Stimulated activated CD4-positive, alpha-beta T cell treated with anti-CD3 and anti-CD28 coated beads, Interleukin-4, amount 100 ng/mL, for 4 hours (primary cell): Measurements from ENCODE around the gene ECI2.

ENCODE experiments used
- DNase-seq, 2 experiments: peaks; one replicate each; pipeline ENCODE4 v3.0.0-alpha.2; 2020

Gene ECI2, protein sequence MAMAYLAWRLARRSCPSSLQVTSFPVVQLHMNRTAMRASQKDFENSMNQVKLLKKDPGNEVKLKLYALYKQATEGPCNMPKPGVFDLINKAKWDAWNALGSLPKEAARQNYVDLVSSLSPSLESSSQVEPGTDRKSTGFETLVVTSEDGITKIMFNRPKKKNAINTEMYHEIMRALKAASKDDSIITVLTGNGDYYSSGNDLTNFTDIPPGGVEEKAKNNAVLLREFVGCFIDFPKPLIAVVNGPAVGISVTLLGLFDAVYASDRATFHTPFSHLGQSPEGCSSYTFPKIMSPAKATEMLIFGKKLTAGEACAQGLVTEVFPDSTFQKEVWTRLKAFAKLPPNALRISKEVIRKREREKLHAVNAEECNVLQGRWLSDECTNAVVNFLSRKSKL

DNA sequence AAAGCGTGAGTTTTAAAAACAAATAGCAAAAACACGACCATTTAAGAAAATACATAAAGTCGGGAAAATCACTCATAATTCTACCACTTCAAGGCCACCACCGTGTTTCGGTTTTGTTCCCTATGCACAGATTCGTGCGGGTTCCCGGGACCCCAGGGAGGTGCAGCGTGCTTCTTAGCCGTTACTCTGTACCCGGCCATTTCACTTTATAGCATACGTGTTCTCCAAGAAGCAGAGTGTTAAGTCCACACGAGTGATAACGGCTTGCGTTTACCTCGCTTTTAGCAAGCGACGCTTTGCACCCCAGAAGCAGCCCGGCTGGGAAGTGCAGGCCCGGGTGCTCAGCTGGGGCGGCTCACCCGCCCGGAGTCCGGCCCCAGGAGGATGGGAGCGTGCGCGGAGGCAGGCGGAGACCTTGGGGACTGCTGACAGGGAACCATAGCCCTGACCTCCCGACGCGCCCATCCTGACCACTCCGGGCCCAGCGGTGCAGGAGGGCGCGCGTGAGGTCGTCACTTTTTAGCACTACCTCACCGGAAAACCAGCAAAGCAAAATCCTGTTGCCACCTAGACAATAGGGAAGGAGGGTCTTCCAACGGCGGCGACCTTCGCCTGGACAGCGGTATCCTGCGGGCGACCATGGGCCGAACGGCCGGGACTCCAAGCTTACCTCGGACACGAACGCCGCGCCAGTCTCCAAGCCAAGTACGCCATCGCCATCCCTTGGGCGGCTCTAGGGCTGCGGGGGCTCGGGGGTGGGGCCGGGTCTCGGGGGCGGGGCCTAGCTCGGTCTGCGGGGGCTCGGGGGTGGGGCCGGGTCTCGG is at the start of gene ECI2:
ECI2 (minus strand) TSS at position 735 of the 824 bp plus-strand sequence; CDS start at position 720, 15 bp downstream.
- peak; percentile 32 to 38 for DNase-seq

DNA sequence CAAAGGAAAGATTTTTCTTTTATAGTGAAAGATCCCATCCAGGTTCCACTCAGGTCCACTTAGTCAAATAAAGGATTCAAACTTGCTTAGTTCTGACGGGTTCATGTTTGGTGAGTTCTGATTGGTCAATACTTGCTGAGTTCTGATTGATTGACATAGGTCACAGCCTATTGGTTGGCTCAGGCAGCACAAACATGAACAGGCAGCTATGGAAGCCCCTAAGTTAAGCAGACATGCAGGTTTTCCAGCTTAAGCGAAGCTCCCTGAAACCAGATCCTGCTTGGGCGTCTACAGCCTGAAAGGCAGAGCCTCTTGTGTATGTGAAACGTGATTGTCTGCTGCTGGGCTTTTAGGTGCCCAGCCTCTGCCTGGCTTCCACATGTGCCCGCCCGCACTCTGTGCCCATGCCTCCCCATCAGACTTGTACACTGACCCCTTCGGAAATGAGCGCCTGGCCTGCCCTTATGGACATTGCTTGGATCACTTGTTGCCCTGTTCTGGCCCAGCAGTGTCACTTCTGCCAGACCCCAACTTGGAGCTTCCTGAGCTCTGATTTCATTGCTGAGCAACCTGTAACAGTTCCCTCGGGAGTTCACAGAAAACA is 45.4 kb upstream of the ECI2 start:
- DNase-seq: no peak

DNA sequence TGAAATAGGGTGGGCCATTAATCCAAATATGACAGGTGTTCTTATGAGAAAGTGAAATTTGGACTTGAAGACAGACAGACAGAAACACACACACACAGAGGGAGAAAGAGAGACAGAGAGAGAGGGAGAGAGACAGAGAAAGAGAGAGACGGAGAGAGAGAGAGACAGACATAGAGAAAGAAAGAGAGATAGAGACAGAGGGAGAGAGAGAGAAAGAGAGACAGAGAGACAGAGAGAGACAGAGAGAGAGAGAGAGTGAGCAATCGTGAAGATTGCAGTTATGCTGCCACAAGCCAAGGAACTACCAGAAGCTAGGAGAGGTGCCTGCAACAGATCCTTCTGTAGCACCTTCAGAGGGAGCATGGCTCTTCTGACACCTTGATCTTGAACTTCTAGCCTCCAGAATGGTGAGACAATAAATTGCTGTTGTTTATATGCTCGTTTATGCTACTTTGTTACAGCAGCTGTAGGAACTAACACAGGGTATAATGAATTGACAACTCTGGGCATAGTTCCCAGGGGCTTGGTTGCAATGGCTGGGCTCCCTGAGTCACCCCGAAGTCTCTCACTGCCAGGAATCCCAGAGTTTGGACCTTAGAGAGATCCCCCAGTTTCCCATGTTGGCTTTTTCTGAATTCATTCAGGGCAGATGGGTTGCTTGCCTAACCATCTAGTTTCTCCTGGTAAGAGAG is 44.7 kb upstream of the ECI2 start:
- no peak for DNase-seq

DNA sequence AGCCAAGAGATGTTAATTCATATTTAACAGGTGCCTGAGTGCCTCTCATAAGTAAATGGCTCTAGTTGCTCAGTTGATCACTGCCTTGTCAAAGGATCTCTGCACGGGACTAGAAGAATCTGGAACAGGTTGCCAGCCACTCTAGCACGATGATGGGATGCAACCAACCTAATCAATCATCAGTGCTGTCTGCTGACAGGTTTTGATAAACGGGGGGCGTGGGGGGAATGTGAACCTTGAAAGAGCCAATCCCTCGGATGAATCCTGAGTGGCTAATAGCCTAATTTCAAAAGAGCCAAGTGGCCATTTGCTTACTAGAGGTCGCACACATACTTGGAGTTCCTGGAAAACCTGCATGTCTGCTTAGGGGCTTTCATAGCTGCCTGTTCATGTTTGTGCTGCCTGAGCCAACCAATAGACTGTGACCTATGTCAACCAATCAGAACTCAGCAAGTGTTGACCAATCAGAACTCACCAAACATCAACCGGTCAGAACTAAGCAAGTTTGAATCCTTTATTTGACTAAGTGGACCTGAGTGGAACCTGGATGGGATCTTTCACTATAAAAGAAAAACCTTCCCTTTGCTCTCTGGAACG is 43.5 kb upstream of the ECI2 start:
- DNase-seq: no peak

DNA sequence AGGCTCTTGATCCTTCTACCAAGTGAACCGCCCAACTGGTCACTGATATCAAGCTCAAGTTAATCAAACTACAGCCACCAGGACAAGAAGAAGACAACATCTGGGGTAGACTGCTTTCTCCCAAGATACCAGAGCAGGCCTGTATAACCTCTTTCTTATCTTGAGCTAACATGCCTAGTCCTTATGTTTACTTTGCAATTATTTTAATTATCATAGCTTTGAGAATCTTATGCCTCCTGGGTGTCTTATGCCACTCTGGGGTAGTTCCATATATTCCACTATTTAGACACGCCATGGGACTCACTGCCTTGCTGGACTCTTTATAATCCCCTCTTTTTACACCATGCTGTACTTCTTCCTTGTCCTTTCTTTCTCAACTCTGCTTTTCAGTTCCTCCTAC is 41.5 kb upstream of the ECI2 start:
- DNase-seq: no peak

DNA sequence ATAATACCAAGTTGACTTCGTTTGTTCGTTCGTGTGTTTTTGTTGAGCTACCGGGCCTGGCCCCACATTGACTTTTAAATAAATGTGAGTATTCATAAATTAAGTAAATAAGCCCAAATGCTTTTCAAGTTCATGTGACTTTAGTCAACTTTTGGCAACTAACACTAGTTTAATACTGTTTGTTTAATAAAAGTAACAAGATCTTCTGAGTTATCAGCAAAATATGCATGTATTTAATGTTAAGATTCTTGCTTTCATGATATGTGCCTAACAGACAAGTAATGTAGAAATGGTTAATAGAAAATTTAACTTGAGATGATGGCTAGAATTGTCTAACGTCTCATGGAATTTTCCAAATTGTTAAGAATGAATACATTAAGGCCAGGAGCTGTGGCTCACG is 38.7 kb upstream of the ECI2 start:
- no peak for DNase-seq

DNA sequence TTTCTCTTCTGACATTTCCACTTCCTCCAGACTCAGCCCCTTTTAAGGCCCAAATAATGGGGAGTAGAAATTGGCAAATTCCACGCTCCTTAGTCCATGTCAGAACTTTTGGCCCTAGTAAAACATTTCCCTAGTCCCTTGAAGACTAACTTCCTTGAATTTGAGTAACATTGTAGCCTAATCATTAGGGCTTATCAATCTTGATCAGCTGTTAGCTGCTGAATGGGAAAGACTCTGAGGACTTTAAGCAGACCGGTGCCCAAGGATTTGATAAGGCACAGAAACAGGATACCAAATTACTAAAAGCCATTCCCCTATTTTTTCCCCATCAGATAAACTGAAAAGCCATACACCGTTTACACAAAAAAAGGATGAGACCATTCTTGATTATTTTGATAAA is 37.0 kb upstream of the ECI2 start:
- no peak for DNase-seq

DNA sequence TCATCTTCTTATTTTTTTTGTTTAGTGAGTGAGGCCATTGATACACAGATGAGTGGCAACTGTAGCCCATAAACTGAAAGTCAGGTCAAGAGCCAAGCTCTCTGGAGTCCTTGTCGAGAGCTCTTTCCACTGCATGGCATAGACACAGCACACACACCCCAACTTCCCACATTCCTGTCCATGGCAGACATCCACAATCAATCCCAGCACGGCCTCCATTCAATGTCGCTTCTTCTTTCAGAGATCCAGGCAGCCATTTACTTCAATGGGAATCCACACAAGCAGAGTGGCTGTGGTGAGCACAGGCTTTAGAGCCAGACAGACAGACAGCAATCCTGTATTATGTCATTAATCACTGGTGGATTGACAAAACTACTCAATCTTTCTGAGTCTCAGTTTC is 34.9 kb upstream of the ECI2 start:
- no peak for DNase-seq

DNA sequence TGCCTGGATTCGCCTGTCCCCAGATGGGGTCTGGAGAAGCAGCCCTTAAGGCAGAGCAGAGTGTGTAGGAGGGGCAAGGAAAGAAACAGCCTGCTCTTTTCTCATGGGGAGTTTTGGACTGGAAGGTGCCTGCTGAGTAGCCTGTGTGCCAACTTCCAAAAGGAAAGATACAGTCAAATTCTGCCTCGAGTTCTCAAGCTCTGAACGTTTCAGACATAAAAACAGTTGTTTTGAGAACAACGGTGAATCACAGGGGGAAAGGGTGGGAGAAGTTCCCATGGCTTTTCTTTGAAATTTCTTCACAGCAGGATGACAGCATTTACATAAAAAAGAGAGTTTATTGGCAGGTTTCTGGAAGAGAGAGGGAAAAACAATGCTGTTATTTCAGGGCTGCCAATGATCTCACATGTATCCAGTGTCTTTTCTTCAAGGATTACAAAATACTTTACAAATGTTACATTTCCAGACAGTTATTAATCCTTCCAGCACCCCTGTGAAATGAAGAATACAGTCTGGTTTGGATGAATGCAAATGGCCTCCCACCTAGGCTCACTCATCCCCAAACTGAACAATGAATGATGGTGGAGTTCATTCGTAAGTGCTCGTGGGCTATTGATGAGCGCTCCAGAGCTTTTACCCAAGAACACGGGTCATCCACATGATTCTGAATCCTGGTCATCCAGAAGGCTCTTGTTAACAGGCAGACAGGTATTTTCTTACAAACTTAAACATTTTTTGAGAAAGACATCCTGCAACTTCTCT is 33.8 kb upstream of the ECI2 start:
- DNase-seq: no peak

DNA sequence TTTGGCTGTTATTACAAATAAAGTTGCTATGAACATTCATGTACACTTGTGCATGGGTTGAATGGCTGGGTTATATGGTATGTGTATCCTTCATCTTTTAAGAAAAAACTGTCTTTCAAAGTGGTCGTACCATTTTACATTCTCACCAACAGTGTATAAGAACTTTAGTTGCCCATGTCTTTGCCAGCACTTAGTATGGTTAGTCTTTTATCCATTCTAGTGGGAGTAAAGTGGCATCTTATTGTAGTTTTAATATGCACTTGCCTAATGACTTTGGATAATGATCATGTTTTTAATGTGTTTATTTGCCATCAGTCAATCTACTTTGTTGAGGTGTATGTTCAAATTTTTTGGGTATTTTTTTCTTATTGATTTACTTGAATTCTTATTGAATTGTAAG is 32.5 kb upstream of the ECI2 start:
- DNase-seq: no peak

DNA sequence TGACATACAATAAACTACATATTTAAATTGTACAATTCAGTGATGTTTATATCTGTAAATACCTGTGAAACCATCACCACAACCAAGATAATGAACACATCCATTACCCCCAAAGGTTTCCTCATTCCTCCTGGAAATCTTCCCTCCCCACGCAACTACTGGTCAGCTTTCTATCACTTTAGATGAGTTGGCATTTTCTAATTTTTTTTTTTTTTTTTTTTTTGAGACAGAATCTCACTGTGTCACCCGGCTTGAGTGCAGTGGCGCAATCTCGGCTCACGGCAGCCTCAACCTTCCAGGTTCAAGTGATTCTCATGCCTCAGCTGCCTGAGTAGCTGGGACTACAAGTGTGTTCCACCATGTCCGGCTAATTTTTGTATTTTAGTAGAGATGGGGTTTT is 31.7 kb upstream of the ECI2 start:
- DNase-seq: no peak

DNA sequence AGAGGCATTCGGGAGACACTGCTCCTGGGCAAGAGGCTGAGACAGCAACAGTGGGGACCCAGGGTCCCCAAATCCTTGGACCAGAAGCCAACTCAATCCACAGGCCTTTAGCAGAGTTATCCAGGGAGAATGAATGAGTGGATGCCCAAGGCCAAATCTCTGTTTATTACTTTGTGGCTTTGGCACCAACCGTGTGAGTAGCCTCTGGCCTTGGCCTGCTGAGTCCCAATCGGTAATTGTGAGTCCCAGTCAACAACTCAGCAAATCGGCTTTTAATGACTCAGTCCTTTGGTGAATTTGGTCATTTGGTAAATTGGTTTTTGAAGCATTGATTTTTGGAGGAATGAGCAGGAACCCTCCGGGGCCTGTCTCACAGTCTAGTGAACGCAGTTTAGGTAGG is 29.1 kb upstream of the ECI2 start:
- no peak for DNase-seq

DNA sequence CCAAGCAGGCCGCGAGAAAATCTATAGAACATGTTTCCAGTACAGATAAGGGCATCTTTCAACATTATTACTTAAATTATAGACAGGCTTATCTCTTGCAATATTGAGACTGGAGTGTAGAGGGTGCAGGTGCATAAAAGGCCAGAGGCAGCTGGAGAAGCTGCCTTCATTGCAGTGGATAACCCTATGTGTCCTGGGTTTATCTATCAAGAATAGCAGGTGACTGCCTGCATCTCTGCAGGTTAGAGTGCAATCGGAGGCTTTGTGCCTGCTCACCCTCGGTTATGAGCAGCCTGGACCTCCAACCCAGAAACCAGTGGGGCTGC is 28.7 kb upstream of the ECI2 start:
- no peak for DNase-seq

DNA sequence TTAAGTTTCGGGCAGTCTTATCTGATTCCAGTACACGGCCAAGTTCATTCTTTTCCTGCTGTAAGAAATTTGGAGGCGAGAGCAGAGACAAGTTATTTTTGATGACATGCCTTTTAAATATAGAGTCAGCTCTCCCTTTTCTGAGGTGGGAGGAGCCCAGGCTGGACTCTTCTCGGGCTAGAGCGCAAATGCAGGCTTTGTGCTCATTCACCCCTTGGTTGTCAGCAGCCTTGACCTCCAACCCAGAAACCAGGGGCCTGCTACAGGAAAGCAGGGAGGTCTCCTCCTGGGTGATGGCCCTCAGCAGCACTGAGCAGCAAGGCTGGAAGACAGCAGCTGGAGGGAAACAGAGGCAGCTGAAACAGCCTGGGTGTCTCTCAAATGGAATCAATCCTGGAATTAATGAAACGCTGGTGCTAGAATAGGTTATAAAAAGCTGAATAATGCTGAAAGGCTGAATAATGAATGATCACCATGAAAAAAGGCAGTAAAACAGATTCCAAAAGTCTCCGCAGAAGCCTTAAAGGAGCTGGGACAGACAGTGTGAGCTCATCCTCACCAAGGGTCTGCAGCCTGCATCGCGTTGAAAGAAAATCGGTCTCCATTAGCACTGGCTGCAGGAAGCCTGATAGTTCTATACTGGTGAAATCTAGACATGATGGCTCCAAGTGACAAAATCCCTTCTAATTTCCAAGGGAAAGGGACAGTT is 28.2 kb upstream of the ECI2 start:
- no peak for DNase-seq

DNA sequence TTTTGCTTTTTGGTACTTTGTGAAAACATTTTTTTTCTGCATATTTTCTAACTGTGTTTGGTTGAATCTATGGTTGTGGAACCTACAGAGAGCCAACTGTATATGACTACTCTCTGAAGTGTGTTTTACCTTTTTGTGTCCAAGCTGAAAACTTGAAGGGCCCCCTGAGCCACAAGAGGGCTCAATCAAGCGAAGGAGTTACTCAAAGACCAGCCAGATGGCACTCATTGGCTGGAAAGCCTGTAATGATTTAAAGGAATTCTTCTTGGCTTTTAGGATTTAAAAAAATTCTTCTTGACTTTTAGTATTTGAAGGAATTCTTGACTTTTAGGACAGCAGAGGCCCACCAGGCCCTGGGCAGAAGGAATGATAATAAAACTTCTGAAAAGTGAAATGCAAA is 27.0 kb upstream of the ECI2 start:
- DNase-seq: no peak

DNA sequence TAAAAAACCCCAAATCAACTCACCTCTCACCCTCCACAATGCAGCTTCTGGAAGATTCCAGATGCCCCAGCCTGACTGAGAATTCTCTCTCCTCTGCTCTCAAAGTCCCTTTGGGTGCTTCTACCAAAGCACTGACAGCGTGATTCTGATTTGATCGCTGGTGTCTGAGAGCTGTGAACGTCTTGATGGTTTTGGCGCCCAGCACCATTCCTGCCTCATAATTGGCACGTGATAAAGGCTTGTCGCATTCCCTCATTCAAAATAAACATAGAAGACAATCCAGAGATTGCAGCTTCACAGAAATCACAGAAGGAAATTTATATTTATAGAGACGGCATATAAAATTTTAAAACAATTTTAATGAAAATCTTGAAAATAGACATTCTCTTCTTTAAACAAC is 24.1 kb upstream of the ECI2 start:
- DNase-seq: no peak

DNA sequence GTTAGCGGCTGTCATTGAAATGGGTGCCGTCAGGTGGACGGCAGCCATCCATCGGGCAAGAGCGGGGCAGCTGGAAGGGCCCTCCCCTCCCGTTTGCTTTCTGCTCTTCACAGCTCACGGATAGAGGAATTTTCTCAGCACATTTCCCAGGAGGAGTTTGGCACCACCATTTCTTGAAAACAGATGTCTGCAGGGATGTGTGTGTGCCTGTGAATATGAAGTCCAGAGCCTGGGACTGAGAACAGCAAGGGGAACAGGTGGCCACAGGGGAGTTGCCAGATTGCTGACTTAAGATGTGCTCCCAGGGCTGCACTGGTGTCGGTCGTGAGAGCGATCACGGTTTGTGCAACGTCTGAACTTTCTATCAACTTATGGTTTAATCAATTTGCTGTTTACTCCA is 22.1 kb upstream of the ECI2 start:
- no peak for DNase-seq

DNA sequence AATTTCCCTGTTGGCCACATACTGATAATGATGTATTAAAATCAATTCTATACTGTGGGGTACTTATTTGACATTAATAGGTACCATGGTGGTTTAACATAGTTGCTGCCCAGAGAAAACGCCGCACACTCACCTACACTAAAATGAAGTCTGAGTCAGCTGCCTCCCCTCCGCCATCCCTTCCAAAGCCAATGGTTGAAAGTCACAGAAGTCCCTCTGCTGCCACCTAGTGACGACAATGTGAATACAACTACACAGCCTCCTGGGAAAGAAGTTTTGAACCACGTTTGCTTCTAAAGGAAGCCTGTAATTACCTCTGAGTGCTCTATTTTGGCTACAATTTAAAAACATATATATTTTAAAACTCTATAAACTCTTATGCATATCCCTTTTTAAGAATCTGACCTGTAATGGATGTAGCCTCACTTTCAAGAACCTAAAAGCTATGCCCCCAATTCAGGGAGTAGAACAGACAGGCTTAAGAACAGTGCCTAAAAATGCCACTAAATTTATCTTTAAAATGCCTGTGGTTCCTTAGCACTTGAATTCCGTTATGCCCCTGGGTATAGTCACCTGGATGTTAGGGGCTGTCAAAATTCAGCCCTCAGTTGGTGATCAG is 20.6 kb upstream of the ECI2 start:
- peak; percentile 60 to 76 for DNase-seq

DNA sequence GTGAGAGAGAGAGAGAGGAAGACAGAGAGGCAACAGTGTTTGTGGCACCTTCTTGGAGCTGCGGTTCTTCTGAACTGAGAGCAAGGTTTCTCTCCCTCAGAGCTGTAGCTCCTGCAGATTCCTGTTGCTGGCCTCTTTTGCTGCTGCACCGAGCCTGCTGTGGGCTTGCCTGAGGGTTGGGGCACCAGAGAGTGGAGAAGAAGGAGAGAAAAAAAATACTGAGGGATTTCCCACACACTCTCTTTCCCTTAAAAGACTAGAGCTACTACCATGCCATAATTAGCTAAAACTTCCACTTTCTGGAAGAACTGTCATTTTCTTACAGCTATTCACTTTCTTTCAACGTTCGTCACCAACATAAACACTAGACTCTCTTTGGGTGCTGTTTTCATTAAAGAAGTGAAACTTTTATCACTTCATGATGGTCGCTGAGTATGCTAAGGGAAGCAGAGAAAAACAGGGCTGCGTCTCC is 18.2 kb upstream of the ECI2 start:
- DNase-seq: no peak

DNA sequence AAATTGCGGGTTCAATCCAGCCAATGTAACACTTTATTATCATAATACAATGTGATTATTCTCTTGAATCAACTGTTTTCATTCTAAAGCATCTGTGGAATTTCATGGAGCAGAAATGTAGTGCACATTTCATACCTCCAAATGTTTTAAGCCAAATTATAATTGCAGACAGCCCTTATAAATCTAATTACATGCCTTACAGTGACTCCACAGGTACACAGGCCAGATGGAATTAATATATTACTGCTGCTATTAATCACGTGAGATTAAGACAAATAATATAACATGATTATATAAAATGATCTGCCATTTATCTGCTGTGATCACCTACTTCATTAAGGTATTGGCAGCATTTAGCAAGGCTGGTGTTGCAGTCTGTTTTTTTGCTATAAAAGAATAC is 9.7 kb upstream of the ECI2 start:
- DNase-seq: no peak

DNA sequence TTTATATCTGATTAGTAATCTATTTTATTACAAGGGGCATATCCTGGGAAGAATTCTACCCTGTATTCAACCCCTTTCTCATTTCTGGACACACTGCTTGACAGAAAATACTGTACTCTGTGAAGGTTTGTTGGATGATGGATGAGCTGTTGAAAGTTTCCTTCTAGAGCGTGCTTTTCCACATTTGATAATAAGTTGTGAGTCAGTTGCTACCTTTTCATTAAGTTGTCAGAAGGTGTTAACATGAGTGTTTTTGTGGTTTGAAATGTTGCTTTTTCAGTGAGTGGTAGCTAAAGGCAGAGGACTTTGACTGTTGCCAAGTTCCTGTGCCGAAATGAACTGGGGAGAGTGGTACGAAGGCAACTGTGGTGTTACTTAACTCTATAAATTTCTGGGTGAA is 3.9 kb upstream of the ECI2 start:
- no peak for DNase-seq
